T-helper 9 cell (primary cell): Measurements from ENCODE around the gene RNASET2.
"Not testable (repeated sequence)": the region's sequence is repeated elsewhere in the genome, so short reads cannot be mapped to it uniquely, and the experiment has no call there.

Experiments
- DNase-seq: peaks from one replicate; pipeline ENCODE4 v3.0.0-alpha.2; 2020

The RNASET2 gene

GRCh38 chr6:166926748-166927147 lies 29.6 kb downstream of the RNASET2 start:
- no peak for DNase-seq

DNA sequence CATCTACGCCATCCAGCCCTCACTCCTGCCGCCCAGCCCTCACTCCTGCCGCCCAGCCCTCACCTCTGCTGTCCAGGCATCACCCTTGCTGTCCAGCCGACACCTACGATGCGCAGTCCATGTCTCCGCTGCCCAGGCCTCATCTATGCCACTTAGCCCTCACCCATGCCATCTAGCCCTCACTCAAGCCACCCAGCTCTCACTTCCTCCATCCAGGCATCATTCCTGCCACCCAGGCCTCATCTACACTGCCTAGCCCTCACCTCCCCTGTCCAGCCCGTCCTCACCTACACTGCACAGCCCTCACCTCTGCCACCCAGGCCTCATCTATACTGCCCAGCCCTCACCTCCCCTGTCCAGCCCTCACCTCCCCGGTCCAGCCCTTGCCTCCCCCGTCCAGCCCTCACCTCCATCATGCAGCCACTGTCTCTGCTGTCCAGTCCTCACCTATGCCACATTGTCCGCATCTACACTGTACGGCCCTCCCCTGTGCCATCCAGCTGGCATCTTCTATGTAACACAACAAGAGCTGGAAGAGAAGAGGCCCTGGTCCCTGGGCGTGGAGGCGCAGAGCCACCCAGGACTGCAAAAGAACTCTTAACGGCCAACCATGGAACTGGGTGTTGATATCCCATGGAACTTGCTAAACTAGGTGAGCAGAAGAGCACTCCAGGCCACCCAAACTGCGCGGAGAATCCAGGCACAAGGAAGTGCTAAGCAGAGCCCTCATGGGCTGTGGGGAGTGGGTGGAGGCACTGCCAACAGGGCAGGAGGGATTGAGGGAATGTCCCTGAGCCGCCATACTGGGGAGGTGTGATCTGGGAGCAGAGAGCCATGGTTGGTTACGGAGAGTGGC lies 31.0 kb downstream of the RNASET2 start:
- no peak for DNase-seq

DNA sequence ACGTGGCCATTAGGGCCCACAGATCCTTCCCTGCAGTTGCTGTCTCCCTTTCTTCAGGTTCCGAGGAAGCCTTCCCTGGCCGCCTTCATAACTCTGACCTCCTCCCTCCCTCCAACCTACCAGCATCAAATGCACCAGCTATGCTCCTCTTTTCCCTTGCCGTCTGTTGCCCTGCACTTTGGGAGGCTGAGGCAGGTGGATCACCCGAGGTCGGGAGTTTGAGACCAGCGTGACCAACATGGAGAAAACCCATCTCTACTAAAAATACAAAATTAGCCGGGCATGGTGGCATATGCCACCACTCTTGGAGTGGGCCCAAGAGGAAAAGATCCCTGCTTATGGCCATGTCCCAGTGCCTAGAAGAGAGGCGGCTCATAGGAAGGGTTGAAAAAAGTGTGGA lies 31.8 kb downstream of the RNASET2 start:
- no peak for DNase-seq

DNA sequence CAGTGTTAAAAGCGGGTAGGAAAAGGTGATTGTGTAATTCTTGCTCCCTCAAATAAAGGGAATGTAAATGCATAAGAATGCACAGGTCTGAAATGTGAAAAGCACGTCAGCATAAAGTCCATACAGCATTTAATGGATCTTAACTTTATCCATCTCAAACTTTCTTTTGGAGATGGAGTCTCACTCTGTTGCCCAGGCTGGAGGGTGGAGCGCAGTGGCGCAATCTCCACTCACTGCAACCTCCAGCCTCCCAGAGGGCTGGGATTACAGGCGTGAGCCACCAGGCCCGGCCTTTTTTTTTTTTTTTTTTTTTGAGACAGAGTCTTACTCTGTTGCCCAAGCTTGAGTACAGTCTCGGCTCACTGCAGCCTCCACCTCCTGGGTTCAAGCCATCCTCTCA lies 33.4 kb downstream of the RNASET2 start:
- no peak for DNase-seq

DNA sequence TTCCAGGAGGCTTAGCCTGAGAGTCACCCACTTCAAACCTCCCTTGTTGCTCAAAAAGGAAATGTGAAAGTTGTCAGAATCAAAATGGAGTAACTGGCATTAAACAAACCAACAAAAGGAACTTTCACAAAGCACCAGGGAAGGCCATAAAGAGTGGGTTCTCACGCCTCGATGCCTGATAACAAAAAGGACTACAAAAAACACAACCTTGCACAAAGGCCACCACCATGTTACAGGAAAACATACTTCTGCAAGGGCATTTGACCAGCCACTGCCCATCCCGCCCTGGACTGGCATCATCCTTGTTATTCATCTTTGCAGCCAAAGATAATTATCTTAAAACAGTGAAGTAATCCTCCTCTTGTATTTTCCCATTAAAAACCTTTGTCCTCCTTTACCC lies 34.8 kb downstream of the RNASET2 start:
- DNase-seq = no peak

DNA sequence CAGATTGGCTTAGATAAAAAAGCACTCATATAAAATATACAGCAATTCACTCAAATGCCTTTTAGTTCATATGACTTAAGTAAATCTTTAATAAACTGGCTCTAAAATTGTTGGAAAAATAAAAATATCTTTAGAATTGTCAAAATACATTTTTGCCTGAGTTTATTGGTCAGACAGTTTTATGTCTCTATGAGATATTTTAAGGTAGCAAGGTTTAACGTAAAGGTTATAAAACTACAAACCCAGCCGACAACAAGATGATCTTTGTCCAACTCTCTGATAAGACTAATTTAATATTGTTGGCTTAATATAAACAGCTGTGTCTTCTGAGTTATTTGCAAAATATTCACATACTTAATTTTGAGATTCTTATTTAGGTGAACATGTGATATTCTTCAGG lies 39.5 kb downstream of the RNASET2 start:
- no peak for DNase-seq

DNA sequence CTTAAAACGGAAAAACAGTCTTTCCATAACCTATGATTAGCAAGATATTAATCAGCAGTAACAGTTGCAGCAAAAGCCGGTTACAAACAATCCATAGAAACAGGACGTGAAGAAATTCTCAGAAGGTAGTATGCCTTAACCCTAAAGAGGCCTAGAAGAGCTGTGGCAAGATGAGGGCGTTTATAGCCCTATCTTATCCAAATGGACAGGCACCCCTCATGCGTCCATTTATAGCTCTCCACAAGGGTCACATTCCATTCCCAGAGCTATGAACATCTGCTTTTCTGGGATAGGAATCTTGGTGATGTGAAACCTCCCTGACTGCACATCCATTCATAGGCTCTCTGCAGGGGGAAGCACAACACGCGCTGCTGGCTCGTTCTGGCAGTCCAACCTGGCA lies 40.9 kb downstream of the RNASET2 start:
- not testable (repeated sequence) for DNase-seq

DNA sequence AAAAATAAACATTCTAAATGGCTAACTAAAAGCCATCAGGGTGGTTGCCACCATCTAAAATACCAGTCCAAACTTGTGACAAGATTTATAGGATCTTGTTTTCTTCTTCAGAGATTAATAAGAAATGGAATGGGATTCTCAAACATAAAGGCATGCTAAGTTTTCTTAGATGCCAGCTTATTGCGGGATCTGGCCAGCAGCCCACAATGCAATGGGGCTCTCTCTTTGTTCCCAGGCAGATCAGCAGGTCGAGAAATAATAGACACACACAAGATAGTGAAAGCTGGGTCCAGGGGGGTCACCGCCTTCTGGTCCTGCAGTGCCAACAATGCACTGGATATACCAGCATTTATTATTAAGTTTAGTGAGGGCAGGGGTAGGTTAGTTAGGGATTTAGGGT lies 41.4 kb downstream of the RNASET2 start:
- not testable (repeated sequence) for DNase-seq

GRCh38 chr6:166911248-166911677 lies 45.1 kb downstream of the RNASET2 start:
- no peak for DNase-seq

GRCh38 chr6:166910601-166911000 lies 45.7 kb downstream of the RNASET2 start:
- no peak for DNase-seq

DNA sequence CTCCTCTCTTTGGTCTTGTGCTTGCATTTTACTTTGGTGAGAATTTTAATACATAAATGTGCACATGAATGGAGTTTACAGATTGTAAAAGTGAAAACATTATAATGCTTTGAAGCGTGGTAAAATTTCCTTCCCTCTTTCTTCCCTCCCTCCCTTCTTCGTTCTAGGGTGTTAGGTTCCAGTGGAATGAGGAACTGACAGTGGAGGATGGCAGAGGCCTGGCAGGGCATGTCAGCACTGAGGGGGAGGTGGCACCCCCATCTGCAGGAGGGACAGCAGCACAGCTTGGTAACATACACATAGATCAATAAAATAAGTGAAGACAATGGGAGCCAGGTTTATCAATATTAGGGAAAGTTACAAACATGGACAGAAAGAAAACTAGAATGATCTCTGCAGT lies 47.5 kb downstream of the RNASET2 start:
- no peak for DNase-seq

DNA sequence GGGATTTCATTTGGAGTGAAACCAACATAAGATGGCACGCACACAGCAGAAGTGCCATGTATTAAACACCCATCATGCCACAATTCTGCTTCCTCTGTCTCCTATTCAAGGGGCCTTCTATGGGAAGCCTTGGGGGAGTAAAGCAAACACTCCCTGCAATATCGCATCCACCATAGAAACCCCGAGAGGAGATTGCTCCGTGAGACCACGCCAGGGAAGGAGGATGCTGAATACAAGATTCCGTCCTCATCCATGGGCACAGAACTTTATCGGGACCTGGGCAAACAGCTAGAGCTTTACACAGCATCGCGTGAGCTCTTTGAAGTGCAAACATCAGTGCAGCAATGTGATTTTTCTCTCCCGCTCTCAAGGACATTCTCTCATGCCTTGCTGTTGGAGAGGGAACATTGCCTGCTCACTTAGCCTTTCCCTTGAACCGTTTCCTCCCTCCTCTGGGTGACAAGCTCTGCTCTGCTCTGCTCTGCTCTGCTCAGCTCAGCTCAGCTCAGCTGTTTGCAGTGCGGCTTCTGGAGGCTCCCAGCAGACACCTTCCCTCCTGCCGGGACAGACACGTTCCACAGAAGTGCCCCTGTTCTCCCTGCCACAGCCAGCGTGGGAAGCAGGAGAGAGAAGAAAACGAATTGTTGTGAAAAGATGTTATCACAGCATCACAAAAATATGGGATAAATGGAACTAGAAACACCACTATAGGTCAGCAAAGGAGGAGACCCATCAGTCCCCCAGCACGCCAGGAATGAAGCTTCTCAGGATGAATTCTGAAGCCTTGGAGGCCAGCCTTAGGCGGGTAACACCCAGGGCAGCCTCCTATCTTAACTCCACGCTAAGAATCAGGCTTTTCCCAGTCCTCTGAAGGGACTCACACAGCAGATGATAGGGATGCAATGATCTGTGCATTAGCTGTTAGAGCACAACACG lies 48.2 kb downstream of the RNASET2 start:
- DNase-seq = no peak

DNA sequence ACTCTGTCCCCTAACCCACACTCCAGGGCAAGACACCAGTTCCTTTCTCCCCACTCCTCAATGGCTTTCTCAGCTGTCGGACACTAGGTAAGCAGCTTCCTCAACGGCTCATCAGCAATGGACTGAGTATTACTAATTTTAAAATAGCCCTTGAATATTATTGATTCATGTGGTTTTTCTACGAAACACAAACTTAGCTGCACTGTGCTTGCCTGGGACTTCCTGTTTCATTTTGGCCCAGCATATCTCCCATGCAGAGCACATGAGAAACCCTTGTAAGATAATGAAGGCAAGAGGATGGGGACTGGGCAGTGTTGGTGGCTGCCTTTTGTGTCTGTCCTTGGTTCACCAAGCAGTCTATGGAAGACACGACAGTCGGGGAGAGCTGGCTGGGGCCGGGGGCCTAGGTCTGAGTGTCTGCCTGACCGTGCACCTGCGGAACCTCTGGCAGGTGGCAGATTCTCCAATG lies 48.9 kb downstream of the RNASET2 start:
- DNase-seq = no peak

- DNase-seq = no peak
Measured at GRCh38 chr6:166906376-166907044, 49.8 kb downstream of the RNASET2 start.

DNA sequence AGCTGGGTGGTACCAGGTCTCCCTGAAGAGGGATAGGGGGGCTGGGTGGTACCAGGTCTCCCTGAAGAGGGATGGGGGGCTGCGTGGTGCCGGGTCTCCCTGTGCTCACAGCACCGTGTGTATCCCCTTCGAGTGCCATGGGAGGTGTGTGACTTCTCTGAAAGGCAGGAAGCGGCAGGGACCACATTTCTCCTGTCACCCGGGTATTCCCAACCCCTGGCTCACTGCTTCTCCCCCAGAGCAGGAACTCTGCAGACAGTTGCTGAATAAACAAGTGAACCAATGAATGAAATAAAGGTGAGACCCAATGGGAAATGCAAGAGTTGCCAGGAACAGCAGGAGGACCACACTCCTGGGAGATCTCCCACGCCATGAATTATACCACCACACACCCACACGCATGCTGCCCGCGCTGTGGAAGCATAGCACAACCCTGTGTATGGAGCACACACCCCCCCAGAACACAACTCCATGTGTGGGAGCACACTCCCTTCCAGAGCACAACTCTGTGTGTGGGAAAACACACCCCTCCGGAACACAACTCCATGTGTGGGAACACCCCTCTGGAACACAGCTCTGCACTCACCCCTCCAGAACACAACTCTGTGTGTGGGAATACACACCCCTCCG lies 50.7 kb downstream of the RNASET2 start:
- DNase-seq = no peak

DNA sequence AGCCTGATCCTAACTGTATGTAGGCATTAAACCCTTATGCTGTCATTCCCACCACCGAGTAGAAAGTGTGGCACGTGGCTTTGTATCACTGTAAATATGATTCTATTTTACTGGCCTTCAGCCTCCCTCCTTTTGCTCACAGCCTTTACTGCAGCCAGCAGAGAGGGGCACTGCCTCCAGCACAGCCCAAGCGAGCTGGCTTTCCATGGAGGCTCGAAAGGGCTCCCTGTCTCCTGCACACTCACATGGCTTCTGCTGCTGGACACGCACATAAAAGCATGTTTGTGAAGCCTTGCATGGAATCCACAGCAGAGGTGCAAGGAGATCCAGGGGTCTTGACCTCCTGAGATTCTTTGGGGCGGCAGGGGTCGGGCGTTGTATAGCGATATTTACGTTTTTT lies 51.3 kb downstream of the RNASET2 start:
- no peak for DNase-seq

- no peak for DNase-seq
Measured at GRCh38 chr6:166904101-166904746, 52.1 kb downstream of the RNASET2 start.

DNA sequence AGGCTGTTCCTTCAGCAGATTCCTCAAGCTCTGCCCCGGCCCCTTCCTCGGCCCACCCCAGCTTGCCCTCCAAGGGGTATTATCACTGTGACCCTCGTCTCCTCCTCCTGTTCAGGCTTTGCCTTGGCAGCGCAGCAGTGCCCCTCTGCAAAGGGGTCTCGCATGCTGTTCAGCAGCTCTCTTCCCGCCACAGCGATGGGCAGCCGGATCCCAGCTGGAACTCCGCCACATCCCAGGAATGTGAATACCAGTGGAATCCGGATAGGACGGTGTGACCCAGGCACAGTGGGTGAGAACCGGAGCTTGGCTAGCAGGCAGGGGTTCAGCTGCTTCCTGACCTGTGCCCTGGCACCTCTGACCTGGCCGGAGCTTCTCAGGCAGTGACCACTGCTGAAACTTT lies 52.9 kb downstream of the RNASET2 start:
- DNase-seq = no peak

DNA sequence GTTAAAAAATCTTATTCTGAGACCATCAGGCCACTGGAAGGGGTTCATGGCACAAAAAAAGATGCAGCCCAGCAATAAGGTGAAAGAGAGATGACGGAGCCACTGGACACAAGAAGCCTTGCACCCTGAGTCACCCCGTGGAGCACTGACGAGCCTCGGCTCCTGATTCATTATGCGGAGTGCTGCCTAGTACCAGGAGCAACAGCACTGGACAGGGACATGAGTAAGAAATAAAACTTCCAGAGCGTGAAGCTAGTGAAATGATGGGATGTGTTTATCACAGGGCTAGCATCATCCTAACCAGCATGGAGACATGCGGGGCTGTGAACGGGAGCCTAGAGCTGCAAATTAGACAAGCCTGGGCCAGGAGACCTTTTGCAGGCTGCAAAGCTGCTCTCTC lies 53.3 kb downstream of the RNASET2 start:
- DNase-seq = no peak

DNA sequence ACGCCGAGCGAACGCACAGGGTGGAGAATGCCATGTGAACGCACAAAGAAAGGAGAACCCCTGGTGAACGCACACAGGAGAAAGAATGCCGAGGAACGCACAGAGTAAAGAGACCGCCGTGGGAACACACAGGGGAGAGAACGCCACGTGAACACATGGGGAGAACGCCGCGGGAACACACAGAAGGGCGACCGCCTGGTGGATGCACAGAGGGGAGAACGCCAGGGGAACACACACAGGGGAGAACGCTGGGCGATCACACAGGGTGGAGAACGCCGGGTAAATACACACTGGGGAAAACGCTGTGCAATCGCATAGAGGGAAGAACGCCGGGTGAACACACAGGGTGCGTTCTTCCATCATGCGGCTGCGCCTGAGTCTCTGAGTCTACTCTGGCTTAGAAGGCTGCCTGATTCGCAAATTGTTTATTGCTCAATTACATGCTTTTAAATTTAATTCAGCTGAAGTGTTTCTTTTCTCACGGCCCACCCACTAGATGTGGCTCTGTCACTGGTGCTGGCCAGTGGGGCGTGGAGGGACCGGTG lies 54.1 kb downstream of the RNASET2 start:
- DNase-seq = no peak

- DNase-seq = no peak
Measured at GRCh38 chr6:166901626-166902025, 54.7 kb downstream of the RNASET2 start.
